Measurements from ENCODE around the gene GTPBP4.

DNA sequence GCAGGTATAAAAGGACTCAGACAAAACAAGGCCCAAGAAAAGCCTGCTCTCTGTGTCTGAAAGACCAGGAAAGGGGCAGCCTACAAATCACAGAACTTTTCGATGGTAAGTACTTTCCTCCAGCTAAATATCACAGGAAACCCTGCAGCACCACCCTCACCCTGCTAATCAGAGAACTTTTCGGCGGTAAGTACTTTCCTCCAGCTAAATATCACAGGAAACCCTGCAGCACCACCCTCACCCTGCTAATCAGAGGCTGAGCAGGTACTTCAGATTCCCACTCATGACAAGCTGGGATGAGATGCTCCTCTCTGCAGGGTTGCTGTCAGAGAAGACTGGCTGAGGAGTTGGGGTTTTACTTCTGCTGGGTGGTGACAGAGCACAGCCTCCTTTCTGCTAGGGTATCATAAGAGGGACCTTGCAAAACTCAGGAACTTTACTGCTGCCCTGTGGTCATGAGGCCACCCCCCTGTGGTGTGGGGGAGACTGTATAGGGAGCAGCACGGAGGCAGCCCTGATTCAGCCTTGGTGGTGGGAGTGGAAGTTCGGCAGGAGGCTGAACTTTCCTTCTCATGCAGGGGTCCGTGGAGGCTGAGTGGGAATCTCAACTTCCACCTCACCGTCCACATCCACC lies 75.1 kb downstream of the GTPBP4 start:
- TF ChIP-seq CTCF (IDR thresholded peaks at IDR 0.05): no peak
- no peak for TF ChIP-seq POLR2A (IDR thresholded peaks at IDR 0.05)
